GM10266 (cell line): ENCODE data around the gene VAX1.
A peak's percentile ranks its signal among the peaks of the same experiment; 100 is the strongest.

ENCODE experiments used
- DNase-seq: peaks from one replicate; pipeline ENCODE4 v3.0.0; 2012; ENCODE audit errors: extremely low spot score
- CTCF ChIP-seq: IDR thresholded peaks from 2 replicates; pipeline ENCODE4 v1.5.1; 2012; ENCODE audit warnings: mild to moderate bottlenecking, low read depth; ENCODE audit not compliant: control insufficient read depth, insufficient read depth; ENCODE audit errors: missing control alignments

VAX1 gene

DNA sequence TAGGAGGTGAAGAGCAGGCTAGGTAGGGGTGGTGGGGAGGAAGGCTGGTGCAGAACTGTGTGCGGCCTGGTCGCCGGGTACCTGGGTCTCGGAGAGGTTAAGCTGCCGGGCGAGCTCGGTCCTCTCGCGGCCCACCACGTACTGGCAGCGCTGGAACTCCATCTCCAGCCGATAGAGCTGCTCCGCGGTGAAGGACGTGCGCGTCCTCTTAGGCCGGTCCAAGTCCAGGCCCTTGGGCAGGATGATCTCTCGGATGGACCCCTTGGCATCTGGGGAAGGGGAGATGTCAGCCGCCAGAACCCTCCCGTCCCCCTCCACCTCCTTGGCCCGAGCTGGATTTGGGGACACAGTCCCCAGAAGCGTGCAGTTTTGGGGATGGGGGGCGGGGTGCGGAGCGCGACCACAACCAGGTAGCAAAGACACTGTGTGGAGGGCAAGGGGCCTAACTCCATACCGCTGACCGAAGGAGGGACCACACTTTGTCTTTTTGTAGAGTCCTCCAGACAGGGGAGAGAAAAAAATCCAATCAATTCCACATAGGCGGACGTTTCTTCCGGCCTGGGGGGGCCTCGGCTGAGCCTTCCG, 1.6 kb downstream of the VAX1 start:
- TF ChIP-seq CTCF: no peak
- no peak for DNase-seq

DNA sequence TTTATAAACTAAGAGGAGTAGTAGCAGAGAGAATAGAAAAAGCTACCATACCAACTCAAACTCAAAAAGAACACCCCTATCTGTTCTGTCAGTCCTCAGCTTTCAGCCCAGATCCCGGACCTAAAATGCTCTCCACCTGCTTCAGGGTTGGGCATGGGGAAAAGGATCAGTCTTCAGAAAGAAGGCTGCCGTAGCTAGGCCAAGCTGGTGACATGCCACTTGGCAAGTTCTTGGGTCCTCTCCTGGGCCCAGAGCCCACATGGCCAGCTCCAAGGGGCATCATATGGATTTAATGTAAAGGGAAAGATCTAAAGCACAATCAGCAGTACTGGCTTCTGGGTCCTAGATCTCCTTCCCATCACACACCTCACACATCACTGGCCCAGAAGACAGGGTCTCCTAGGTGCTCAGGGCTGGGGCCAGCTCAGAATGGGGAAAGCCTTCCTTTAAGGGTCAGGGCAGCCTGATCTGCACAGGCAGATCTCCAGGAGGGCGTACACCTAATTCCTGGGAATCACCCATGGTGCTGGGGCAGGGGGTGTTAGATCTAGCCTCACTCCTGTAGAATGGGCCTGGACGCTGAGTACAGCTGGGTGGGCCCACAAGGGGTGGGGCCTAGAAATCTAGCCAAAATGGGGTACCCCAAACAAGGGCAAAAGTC, 2.5 kb downstream of the VAX1 start:
- peak; percentile 35 for DNase-seq
- no peak for TF ChIP-seq CTCF

DNA sequence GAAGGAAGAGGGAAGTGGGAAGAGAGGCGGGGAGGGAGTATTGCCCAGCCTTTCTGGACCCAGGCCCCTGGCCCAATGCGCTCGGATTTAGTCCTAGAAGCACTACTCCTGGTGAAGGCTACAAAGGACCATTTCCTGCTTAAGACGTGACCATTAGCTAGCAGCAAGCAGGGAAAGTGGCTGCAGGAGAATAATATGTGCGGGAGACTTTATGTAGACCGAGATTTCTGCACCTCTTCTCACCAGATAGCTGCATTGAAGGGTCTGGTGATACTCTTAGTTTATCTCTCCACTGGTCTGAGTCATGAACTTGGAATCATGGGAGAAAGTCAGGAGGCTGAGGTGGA, 3.1 kb downstream of the VAX1 start:
- DNase-seq: no peak
- TF ChIP-seq CTCF: no peak

DNA sequence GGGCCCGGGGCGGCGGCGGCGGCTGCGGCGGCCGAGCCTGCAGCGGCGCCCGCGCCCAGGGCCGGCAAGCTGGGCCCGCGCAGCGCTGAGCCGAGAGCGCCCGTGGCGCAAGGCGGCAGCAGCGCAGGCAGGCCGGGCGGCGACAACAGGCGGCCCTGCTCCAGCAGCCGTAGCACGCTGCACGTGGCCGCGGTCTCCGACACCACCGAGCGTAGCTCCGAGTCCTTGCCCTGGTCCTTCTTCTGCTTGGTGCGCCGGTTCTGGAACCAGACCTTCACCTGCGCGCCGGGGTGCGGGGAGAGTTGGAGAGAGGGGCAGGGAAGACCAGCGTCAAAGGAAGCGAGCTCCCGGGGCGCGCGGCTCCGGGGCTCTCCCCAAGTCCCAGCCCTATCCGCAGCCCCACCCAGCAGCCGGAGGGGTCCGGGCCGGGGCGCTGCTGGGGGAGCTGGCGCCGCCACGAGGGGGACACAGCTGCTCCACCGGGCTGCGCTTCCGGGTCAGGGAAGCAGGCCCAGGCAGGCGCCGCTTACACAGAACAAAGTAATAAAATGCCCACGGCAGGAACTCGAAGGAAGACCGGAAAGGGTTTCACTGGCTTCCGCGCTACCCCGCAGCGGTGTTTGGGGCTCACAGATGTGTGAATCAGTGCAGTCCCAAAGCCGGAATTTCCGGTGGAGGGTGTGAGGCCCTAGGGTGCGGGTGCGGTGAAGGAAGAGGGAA, 3.6 kb downstream of the VAX1 start:
- DNase-seq: no peak
- no peak for TF ChIP-seq CTCF

DNA sequence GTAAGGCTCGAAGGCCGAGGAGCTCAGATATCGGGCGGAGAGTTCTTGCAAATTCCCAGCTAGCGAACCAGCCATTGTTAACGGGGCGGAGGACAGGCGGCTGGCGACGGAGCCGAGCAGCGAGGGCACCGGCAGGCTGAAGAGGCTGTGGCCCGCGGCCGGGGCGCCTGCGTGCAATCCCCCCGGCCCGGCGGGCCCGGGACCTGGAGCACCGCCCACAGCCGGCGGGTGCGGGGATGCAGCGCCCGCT, 4.1 kb downstream of the VAX1 start:
- TF ChIP-seq CTCF: no peak
- no peak for DNase-seq

GRCh38 chr10:117133273-117134055, 4.6 kb downstream of the VAX1 start:
- DNase-seq: peak; percentile 26
- TF ChIP-seq CTCF: no peak
